Measurements from ENCODE around the gene GPRC5C.

Gene GPRC5C

GRCh38 chr17:74407384-74407783 lies 24.5 kb upstream of the GPRC5C start:
- no peak for DNase-seq

- DNase-seq = no peak
Measured at GRCh38 chr17:74408262-74408661, 23.6 kb upstream of the GPRC5C start.

DNA sequence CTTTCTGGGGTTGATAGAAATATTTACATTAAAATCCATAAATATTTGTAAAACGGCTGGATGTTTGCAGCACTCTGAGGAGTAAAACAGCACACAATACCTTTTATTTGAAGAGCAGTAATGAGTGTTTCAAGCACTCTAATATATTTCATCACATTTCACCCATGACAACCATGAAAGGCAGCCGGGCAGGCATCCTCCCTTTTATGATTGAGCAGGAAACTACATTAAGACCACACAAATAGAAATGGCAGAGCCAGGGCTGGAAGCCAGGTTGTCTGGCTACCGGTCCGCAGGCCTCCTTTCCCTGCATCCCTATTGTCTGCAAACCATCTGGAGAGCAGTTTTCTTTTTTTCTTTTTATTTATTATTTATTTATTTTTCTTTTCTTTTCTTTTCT lies 23.1 kb upstream of the GPRC5C start:
- no peak for DNase-seq

- DNase-seq = no peak
Measured at GRCh38 chr17:74410001-74410443, 21.9 kb upstream of the GPRC5C start.

- DNase-seq = no peak
Measured at GRCh38 chr17:74412581-74412980, 19.3 kb upstream of the GPRC5C start.

DNA sequence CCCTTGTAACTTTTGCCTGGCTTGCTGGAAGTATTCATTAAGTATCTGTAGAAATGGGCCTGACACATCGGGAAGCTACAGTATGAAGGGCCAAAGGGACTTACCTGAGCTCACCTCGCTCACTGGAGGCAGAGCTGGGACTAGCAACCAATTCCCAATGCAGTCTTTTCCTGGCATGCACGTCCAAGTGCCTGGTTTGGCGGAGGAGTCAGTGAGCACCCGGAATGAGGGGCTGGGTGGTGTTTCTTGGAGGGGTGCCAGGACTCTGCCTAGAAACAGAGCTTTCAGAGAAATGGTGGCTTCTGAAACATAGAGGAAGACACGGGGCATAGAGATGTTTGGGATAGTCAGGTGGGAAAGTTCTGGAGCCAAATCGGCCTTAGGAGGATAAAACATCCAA lies 18.4 kb upstream of the GPRC5C start:
- DNase-seq = no peak

GRCh38 chr17:74414510-74414909 lies 17.4 kb upstream of the GPRC5C start:
- no peak for DNase-seq

- DNase-seq = no peak
Measured at GRCh38 chr17:74415608-74416396, 16.1 kb upstream of the GPRC5C start.

GRCh38 chr17:74417178-74418045 lies 14.5 kb upstream of the GPRC5C start:
- no peak for DNase-seq

DNA sequence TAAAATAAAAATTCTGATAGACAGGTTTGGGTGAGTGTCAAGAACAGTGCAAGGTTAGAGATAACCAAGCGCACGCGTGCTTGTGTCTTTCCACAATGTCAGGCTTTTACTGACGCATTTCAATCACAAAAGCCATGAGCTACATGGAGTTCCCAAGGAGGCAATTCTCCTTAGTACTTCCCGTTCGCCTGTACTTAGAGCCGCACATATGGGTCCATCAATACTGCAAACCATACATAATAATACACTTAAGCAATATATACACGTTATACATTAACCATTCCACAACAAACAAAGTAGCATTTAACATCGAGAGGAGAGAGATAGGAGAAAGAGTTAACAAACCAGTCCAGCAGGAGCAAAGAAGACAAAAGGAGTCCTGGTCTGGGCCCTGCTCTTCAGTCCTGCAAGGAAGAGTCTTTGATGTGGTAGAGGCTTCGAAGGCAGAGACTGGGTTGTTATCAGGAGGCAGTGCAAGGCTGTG lies 11.9 kb upstream of the GPRC5C start:
- DNase-seq = no peak

GRCh38 chr17:74424117-74424516 lies 7.8 kb upstream of the GPRC5C start:
- DNase-seq = no peak

DNA sequence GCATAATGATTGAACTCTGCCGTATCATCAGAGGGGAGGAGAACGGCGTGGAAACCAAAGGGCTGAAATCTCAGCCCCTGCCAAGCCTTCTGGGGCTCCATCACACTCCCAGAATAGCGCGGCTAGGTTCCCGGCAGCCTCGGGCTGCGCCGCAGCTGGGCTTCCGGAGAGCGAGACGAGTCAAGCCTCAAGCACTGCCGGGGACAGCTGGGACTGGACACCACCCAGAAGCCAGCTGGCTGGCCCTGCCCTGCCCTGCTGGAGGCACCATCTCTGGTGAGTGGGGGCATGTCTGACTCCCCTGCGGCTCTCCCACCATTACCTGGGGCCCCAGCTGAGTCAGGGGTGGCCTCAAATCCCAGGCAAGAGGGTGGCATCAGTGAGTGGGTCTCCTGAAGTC lies 7.2 kb upstream of the GPRC5C start:
- DNase-seq = no peak

GRCh38 chr17:74426551-74427047 lies 5.3 kb upstream of the GPRC5C start:
- DNase-seq = no peak

DNA sequence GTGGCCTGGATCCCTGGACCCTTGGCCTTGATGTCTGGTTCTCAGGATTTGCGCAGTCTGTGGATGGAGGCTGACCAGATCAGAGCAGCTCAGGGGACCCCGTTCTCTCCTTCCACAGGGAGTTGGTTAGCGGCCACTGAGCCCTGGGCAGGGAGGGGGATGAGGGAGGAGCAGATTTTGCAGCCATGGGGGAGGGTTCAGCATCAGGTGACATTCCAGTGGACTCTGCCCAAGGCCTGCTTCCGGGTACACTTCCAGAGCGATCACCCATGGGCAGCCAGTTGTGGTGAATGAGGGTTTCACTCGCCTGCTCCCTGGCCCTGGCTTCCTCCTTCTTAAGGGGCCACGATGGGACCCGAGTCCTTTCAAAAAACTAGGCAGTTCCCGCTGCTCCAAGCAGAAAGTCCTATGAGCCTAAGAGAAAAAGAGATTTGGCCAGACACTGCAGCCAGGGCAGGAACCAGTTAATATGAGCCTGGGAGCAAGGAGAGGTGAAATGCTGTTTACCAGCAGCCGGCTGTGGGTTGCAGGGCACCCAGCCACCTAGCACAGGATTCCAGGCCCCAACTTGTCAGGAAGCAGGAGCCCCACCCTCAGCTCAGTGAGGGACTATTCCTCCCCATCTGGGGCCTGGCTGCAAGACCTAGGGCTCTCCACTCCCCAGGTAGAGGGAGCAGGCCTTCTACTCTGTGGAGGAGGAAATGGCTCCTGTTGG lies 4.7 kb upstream of the GPRC5C start:
- no peak for DNase-seq

- DNase-seq = no peak
Measured at GRCh38 chr17:74427763-74428153, 4.1 kb upstream of the GPRC5C start.

DNA sequence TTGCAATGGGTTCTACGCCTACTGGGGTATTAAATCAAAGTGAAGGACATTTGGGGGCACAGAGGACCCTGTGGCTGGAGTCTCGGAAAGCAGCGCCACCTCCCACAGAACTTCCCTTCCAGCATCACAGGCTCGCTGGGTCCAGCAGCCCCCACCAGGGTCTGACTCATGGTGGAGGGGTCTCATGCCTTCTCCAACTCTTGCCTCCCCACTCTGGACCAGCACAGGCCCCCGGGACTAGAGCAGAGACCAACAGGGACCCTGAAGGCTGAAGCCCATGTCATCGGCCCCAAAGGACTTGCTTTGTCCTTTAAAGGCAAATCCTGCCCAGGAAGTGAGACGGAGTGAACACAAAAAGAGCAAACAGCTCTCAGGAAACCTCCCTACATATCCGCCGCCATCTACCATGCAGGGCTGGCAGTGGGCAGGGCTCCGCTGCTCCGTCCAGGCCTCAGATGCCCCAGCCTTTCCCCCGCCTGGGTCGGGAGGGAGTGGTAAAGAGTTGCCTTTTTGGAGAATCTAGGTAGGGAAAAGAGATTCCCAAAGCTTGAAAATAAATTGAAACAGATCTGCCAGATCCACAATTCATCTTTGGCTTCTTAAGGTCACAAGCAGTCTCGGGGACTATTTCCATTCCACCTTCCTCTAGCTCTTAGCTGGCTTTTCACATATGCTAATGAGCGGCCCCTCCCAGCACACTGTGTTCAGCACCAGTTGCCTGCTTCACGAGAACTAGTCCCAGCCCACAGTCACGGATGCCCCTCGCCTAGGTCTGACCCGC lies 2.1 kb upstream of the GPRC5C start:
- no peak for DNase-seq

- no peak for DNase-seq
Measured at GRCh38 chr17:74430385-74430705, 1.5 kb upstream of the GPRC5C start.

- DNase-seq = no peak
Measured at GRCh38 chr17:74430706-74431567, 951 bp upstream of the GPRC5C start.

GRCh38 chr17:74432424-74432690 lies 469 bp downstream of the GPRC5C start:
- DNase-seq = no peak

DNA sequence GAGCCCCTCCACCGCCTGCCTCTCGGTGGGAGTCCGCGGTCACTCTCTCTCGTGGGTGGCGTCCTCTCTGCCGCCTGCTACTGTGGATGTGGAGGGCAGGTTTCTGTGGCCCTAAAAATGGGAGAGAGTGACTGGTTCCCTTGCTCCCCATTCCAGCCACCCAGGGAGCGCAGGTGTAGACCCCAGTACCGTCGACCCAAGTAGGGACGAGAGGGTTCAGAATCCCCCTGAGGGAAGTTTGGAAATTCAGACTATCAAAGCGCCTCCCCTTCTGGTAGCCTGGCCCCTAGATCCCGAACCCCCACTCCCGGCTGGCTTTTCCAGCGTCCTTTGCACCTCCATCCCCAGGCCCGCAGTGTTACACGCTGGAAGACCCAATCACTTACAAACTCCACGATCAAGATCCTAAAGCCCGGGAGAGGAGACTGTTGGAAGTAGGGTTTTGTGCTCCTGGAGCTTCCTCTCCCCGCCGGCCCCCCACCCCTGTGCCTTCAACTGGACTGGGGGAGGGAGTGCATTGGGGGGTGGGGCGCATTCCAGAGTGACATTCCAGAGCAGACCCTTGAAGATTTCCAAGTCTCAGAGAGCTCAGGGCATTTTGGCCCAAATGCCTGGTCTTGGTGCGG lies 991 bp downstream of the GPRC5C start:
- no peak for DNase-seq

DNA sequence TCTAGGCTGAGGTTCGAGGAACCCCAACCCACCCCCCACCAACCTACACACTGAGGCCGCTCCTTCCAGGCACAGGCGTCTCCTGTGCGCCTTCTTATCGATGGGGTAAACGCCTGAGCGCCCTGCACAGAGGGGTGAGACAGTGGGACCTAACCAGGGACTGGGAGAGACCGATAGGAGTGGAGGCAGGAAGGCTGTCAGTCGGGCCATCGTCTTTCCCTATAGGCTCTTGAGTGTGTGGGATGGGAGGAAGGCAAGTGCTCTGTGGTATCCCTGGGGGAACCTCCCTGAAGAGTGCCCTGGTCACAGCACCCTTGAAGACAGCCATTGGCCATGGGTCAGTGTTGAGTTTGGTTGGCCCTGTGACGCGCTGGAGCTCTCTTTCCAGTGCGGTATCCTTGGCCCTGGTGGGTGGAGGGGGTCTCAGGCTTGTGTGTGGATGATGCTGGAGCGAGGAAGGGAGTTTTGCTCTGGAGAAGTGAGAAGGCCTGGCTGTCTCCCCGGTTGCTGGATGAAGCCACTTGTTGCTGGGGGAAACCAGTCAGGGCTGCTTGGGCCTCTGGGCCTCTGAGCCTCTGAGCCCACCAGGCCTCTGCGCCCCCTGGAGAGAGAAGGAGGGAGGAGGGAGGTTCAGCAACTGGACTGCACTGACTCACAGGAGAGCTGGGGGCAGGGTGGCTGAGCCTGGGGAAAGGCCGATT lies 1.7 kb downstream of the GPRC5C start:
- no peak for DNase-seq

All from cortex of kidney (tissue), 1 donor.